Activated CD8-positive, alpha-beta memory T cell treated with anti-CD3 and anti-CD28 coated beads for 1 hour (primary cell): Measurements from ENCODE around the gene CAPS.
A peak's percentile ranks its signal among the peaks of the same experiment; 100 is the strongest.

Source experiments
- DNase-seq, 2 donors: peaks; one replicate each; pipeline ENCODE4 v3.0.0-alpha.2; 2020; ENCODE audit warnings: low read depth in 1 of 2; ENCODE audit errors: extremely low read depth in 1 of 2

Gene CAPS

DNA sequence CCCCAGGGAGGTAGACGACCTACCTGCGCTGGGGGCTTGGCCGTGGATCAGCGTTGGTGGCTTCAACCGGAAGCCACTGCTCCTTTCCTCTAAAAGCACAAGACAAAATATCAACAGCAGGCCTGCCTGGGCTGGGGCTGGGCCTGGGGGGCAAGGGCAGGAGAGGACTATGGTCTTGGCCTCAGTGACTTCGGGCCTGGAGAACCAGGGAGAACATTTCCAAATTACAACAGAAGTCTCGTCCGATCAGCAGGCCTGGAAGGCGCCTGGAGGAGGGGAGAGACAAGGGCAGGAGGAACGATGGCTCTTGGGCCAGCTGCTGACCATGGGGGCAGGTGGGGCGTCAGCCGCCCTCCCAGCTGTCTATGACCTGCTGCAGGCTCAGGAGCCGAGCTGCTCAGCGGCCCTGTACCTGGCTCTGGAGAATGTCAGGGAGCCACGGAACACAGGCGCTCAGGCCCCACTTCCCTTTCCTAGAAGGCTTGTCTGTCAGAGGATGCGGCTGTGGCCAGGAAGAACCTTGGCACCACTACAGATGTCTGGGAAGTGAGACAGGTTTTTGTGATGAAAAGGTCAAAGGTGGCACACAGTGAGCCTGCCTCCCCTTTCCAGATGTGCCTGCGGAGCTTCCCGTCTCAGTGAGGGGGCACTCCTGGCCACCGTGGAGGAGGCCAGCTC lies 19.5 kb downstream of the CAPS start:
- no peak for DNase-seq

DNA sequence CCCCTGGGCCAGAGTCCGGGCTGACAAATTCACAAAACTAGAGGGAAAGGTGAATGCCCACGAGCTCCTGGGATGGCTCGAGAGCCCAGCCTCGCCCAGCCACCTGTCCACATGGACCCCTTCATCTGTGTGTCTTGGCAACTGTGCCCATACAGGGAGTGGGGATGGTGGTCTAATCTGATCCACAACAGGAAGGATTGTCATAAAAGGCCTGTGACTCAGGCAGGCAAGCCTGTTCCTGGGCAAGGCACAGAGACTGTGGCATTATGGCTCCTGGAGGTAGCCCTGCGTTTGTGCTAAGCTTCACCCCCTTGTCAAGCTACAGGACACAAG lies 20.0 kb downstream of the CAPS start:
- no peak for DNase-seq

DNA sequence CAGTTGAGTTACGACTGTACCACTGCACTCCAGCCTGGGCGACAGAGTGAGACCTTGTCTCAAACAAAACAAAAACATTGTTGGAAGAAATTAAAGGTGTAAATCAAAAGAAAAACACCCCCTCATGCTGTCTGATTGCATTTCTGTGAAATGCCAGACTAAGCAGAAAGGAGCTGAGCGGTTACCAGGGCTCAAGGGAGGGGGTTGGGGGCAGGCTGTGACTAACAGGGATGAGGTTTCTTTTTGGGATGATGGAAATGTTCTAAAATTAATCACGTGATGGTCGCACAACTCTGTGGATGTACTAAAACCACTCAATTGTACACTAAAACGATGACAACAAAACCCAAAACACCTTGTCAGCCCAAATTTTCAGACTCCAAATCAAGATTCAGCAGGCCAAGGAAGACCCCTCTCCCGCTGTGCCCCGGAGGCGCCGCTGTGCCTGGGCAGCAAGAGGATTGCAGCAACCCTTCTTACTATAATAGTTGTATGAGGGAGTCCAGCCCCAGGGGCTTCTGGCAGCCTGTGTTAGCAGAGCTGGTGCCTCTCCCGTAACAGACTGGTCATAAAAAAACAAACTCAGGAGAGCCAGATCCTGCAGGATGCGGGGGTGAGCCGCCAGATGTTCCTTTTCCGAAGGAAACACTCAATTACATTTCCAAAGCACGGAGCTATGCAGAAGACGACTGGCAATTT lies 20.9 kb downstream of the CAPS start:
- no peak for DNase-seq

DNA sequence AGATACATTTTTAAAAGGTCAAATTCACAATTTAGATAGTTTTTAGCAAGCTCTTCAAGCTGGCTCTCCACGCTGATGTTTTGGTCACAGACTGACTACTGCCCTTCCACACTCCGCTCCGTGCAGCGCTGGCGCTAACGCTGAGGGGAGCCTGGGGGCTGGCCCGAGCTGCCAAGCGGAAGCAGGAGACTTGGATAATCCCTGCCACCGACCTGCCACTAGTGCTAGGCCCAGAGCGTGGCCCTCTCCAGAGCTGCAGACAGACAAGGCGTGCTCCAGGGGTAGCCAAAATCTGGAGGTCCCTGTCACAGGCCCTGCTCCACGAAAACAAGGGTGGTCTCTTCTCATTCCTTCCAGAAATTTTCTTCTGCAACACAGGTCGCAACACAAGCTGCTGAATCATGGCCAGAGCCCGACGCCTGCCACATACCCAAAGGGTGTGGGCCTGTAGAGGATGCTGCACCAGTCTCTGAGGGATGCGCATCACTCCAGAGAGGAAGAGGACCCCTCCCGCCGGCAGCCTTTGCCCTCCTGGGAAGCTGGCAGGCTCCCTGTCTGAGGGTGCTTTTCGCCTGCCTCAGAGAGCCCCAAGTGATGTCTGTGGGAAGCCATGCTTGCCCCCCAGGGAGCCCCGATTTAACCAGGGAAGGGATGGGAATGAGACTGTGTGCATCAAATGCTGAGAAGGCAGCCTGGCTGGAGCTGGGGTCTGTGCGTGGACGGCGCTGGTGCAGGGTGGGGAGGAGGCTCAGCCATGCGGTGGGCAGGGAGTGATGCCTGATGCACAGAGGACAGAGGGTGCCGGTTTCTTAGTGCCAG lies 21.6 kb downstream of the CAPS start:
- no peak for DNase-seq

DNA sequence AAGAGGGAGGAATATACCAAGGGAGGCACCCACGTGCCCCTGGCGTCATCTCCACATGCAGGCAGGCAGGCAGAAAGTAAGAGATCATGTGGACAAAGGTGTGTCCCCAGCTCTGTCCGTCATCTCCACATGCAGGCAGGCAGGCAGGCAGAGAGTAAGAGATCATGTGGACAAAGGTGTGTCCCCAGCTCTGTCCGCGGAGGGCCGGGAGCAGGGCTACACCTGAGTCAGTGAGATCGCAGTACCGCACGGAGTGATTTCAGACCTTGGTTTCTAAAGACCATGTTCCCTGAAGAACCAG lies 22.2 kb downstream of the CAPS start:
- DNase-seq = no peak

DNA sequence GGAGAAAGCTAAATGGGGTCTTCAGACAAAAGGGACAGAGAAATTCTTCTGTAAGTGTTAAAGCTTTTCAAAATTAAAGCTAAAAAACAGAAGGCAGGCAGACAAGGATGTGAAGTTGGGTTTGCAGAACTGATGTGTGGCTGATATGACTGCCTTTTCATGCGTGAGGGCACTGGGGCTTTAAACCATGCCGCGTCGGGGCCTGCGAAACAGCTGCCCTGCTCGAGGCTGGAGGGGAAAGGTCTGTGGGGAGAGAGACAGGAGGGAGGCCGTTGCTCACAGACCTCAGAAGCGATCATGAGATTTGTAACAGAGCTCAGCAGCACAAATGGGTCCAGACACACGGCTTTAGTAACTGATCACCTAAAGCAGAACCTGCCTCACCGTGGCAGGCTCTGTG lies 23.5 kb downstream of the CAPS start:
- no peak for DNase-seq

DNA sequence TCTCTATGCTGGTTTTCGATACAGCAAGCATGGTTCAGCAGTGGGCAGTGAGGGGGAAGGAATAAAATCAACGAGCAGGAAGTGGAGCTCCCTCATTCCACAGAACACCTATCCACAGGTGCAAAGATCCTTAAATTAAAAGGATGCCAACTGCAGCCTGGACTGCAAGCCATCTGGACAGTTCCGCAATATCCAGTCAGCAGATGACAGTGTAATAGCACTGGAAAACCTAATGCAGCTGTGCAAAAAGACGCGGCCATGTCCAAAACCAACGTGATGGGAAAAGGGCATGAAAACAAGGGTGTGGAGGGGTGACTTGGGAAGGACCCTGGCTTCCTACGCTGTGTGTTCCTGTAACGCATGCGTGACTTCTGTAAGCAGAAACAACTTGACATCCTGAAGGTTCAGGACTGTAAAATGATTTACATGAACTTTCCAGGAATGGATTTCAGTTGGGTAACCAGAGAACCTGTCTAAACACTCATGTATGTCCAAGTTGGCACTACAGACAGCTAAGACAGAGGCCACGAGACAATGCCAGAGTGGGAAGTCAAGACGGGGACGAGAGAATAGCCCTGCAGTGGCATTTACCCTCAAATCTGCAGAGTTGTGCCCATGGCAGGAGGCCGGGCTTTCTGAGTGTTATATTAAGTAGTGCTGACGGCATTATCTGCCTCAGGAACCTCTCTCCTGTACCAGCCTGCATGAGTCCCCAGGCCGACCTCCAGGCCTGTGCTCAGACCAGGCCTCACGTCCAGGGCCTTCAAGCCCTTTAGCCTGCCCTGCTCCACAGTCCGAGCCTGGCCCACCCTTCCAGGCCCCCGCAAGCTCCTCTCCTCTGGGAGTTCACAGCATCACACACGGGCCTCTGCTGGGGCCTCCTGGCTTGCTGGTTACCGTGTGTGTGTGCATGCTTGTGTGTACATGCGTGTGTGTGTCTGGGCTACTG lies 26.5 kb downstream of the CAPS start:
- no peak for DNase-seq

DNA sequence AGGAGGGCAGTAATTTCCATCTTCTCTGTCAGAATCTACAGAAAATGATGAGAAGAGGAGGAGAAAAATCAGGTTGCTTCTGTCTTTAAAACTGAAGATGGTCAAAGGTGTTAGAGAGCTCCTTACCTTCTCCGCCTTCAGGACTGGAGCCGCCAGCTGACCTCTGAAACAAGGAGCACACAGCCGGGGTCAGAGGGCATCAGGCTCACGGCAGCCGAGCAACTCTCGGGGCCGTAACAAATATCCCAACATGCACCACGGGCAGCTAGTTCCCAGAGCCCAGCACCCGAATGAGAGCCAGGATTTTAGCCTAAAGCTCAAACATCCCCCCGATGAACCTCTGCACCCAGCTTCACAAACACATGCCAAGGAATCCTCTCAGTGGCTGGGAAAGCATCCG lies 27.6 kb downstream of the CAPS start:
- no peak for DNase-seq

DNA sequence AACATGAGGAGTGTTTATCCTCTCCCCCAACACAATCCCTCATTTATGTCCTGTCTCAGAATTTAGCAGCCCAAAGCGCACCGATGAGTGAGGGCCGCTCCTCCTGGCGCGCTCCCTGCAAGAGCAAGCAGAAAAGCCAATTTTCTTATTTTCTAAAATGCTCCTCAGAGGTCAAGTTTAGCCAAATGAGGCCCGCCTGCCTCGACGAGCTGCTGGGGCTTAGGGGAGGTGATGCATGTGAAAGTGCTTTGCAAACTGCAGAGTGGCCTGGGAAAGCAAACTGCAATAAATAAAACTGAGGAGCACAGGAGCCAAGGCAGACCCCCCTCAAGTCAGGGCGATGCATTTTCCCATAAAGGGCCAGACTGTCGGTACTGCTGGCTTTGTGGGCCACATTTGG lies 29.0 kb downstream of the CAPS start:
- no peak for DNase-seq

DNA sequence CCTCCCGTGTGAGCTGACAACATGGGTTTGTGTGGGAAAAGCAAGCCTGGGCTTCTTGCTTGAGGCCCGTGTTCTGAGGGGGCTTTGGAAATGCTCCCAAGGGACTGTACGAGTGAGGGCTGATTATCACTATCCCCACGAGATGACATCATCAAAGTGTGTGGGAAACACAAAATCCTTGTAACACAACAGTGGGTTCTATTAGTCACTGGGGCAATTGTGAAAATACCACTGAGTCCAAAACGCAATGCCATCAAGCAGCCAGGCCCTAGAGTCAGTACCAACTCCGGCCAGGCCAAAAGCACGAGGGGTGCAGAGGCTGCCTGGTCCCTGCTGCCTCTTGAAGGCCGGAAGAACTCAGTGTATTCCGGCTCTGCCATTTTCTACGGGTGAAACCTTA lies 29.6 kb downstream of the CAPS start:
- no peak for DNase-seq

DNA sequence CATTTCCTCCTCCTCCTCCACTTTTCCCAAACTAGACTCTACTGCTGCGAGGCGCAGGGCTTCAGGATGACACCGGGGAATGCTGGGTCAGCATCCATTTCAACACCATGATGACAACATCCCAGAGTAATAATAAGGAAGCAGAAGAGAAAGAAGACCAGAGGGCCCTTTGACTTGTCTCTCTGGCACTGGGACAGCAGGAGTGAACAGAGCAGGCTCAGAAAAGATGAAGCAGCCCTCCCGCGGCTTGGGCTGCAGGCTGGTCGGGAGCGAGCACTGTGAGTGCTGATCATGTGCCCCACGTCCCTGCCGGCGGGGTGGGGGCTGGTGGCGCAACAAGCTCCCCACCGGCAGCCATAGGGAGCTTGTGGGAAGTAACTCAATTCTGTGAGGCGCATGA lies 33.4 kb downstream of the CAPS start:
- DNase-seq = no peak

DNA sequence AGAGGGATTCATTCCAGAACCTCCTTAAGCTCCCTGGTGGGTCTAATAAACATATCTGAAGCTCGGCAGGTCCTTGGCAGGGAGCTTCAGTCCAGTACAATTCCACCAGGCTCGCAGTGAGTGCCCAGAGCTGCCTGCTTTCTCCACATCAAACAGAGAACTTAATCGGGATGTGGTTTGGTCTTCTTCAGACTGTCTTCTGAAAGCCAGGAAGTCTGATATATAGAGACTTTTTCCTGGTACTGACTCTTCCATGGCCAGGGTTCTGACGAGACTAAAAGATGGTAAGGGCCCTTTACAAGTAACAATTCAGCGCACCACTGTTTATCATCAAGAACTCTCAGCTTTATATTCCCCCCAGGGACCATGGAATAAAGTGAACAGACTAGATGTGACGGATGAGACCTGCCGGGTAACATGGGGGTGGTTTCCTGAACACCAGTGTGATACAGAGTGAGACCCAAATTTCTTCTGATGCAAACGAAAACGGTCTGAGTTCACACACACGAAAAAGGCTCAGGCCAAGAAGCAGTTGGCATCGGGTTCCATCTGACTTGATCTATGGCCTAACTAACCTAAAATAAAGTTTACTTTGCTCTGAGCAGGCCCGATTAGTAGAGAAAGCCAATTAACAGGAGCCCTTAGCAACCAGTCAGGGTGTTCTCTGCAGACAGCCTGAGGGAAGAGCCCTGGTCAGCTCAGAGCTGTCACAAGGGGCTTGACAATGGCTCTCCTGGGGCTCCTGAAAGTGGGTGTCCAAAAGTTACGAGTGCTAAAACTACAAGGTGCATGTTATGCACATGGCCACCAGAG lies 34.9 kb downstream of the CAPS start:
- DNase-seq = no peak

DNA sequence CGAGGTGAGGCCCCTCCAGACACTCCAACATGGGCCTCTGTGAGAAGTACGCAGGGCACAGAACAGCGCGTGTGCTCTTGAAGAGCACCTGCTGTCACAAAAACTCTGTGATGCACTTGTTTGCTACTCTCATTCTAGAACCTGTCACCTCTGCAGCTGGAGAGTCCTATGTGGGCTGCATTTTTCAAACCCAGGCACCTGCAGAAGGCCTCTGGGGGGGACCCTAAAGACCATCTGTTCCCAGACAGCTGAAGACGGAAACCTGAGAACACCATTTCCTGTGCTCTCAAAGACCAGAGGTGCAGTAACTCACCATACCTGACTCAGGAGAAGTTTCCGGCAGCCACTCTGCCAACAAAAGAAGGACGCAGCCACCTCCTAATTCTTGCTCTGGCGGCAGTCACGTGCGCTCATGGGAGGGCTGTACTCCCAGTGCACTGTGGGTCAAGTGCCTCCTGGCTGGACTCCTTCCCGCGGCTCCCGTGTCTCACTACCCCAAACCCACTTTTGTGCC lies 35.8 kb downstream of the CAPS start:
- DNase-seq = peak in 1 of 2 donors; percentile 15

DNA sequence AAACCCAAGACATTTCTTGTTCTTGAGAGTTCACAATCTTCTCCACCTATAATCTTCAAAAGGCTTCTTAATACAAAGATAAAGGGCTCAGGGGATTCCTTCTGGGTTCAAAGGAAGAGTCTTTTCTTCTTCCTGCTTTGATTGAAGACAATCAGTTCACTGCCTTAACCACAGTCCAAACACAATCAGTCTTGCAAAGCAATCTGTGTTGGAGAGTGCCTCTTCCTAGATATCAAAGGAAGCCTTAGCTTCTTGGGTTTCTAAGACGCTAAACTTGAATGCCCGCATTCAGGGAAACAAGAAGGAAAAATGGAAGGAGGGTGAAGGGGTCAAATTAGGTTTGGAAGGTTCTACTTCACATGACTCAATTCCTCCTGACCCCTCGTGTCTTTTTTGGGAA lies 36.7 kb downstream of the CAPS start:
- DNase-seq = no peak

DNA sequence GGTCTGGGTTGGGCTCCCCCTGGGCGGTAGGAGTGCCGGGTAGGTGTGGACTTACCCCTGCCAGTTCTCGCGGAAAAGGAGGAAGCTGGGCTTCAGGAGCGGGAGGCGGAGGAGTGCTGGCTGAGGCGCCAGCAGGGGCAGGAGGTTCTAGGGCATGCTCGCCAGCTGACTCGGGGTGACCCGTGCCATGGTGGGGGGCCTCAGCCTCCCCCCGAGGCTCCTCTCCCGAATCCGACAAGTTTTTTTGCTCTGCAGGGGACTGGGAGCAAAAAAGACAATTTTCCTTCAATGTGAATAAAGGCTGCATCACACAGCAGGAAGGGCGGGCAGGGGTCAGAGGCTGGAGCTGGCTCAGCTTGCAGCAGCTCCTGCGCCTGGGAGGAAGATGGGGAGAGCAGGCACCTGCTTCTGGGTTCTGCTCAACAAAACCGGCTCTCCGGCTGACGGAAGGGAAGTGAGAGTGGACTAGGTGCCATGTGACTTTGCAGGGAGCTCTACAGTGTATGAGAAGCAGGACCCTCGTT lies 37.3 kb downstream of the CAPS start:
- no peak for DNase-seq

DNA sequence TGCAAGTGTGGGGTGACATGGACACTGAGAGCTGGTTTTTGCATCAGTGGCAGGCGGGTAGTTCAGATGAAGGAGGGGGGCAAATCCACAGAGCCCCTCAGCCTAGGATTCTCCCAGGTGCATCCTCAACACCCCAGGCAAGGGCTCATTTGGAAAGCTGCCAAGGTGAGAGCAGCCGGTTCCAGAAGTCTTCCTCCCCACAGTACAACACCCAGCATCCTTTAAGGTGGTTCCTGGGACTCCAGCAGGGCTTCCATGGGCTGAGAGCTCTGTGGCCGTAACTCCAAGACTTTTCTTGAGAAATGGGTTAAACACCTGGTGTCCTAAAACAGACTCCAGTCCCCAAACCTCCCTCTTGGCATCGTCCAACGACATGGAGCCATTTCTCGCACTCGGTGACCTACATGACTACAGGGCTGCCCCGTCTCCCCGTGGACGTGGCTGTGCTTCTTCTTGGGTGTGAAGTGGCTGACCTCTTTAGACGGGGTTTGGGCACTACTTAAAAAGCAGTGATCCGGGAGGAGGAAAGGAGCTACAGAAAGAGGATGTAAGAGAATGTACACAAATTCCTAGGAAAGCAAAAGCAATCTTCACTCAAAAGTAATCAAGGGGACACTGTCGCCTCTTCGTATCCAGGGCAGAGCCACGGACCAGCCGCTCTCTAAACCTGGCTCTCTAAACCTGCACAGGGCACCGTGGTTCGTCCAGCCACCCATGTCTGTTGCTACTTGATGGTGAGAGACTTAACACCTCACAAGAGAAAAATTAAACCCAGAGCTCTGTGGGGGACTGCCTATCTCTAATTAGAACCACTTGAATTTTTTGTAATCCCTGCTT lies 38.4 kb downstream of the CAPS start:
- no peak for DNase-seq

DNA sequence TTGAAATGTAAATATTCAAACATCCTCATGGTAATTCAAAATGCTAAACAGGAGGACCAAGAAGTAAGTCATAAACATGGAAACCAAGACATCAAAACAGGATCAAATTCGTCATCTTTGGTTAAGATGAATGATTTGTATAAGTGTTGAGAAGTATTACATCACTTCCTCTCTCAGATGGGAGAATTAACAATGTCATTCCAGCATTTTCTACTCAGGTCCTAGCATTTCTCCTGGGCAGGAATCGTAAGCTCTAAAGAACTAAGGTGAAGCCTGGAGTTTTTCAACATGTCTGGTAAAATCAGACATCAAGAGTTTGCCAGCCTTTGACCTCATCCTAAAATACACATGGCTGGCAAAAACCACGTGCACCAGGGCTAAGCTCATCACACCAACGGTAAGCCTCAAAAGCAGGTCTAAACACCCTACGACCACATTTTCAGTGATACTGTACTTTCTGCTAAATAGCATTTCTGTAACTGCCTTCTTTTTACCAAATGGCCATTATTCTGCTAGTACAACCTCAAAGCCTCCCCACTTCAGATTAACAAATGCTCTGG lies 39.1 kb downstream of the CAPS start:
- DNase-seq = no peak

DNA sequence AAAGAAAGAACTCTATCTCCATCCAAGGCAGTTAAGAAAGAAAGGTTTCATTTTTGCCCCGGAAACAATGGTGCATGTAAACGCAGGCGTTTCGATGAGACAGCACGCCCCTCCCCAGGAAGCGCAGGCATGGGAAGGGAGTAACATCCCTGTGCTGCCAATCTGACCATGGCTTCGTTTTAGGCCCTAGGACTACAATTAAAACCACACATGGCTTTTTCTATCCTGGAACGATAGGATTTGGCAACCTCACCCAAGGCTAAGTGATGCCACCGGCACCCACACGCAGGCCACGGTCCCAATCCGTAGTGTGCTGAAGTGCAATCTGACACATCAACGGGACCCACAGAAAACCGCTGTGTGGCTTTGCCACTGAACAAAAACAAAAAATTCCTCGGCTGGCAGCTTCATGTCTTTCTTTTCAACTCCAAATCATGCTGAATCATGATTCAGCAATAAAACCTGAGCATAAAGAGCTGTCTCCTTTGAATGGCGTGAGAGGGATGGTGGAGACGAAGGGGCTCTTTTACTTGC lies 39.7 kb downstream of the CAPS start:
- DNase-seq = no peak
